H1 (cell line): ENCODE results near the gene SLCO4A1. TPM values are rescaled to one million over a fixed set of nuclear protein-coding genes. Genes with fewer than 3 reads are reported as not detected.

ENCODE experiments used
- CTCF ChIA-PET: fragments of 300-600 bp; sonication (Branson Sonifier 250); formaldehyde crosslinking; loops from one replicate; lab custom pipeline; 2021; ENCODE audit not compliant: partially characterized antibody; lab: Charles Lee
- POLR2A ChIA-PET: fragments of 300-600 bp; sonication (Branson Sonifier 250); formaldehyde crosslinking; loops from one replicate; lab custom pipeline; 2021; ENCODE audit warnings: inconsistent platforms; ENCODE audit not compliant: partially characterized antibody; lab: Charles Lee
- DNase-seq, 2 experiments: peaks; one replicate each; pipeline versions ENCODE4 v3.0.0 to v3.0.0-alpha.2; 2010 to 2022; ENCODE audit warnings: low spot score in 2 of 2, low read depth in 1 of 2, mixed read lengths in 1 of 2
- FAIRE-seq: peaks from 2 replicates; lab custom pipeline; 2011; peaks lifted over from hg19 to GRCh38; lab: Jason Lieb, UNC
- H2AFZ ChIP-seq: 2 replicates; pipeline ENCODE4 v1.8.1; 2012; ENCODE audit warnings: low read length, inconsistent platforms
- H2AK5ac ChIP-seq: 2 replicates; pipeline ENCODE4 v1.6.1; 2013; ENCODE audit warnings: low read depth, low read length
- H2BK120ac ChIP-seq: replicated peaks from 2 replicates; pipeline ENCODE3; 2013; ENCODE audit warnings: low read depth, low read length, inconsistent platforms
- H2BK12ac ChIP-seq: 2 replicates; pipeline ENCODE4 v1.6.1; 2013; ENCODE audit warnings: low read depth, low read length
- H2BK15ac ChIP-seq: 2 replicates; pipeline ENCODE4 v1.6.1; 2013; ENCODE audit warnings: low read length
- H2BK20ac ChIP-seq: 2 replicates; pipeline ENCODE4 v1.6.1; 2013; ENCODE audit warnings: low read length
- H2BK5ac ChIP-seq: 2 replicates; pipeline ENCODE4 v1.6.1; 2013; ENCODE audit warnings: low read depth, low read length
- H3K14ac ChIP-seq: 2 replicates; pipeline ENCODE4 v1.6.1; 2013; ENCODE audit warnings: inconsistent platforms; ENCODE audit not compliant: insufficient read length
- H3K18ac ChIP-seq: 2 replicates; pipeline ENCODE4 v1.6.1; 2013; ENCODE audit warnings: low read length; ENCODE audit errors: extremely low read depth
- H3K23ac ChIP-seq: 2 replicates; pipeline ENCODE4 v1.6.1; 2013; ENCODE audit warnings: inconsistent platforms; ENCODE audit not compliant: insufficient read length
- H3K23me2 ChIP-seq: 2 replicates; pipeline ENCODE4 v1.6.1; 2013; ENCODE audit warnings: low read depth, low read length
- H3K27ac ChIP-seq: 2 replicates; pipeline ENCODE4 v1.6.1; 2011; ENCODE audit warnings: low read depth, low read length, inconsistent platforms
- H3K27me3 ChIP-seq, 4 experiments: replicated peaks in 1 of 4; 1 replicate in 1 of 4; 2 replicates in 3 of 4; pipeline versions ENCODE4 v1.6.1 to v1.8.1; 2011 to 2013; ENCODE audit warnings: low read length in 3 of 4, mild to moderate bottlenecking in 3 of 4, inconsistent platforms in 2 of 4, mixed read lengths in 2 of 4, moderate library complexity in 1 of 4; ENCODE audit not compliant: control insufficient read depth in 3 of 4, insufficient read depth in 3 of 4; ENCODE audit errors: extremely low read depth in 1 of 4
- H3K36me3 ChIP-seq, 4 experiments: 2 replicates each; pipeline versions ENCODE4 v1.6.1 to v1.8.1; 2011 to 2013; ENCODE audit warnings: mild to moderate bottlenecking in 4 of 4, low read length in 3 of 4, moderate library complexity in 2 of 4, control low read depth in 1 of 4, inconsistent platforms in 1 of 4; ENCODE audit not compliant: insufficient read depth in 4 of 4, control insufficient read depth in 2 of 4
- H3K4ac ChIP-seq: replicated peaks from 2 replicates; pipeline ENCODE3; 2013; ENCODE audit warnings: low read length, low read depth, mixed read lengths, inconsistent platforms; ENCODE audit not compliant: insufficient read length
- H3K4me1 ChIP-seq, 4 experiments: replicated peaks in 1 of 4; 1 replicate in 1 of 4; 2 replicates in 3 of 4; pipeline versions ENCODE4 v1.6.1 to v1.8.1; 2011 to 2013; ENCODE audit warnings: low read length in 3 of 4, inconsistent platforms in 2 of 4, mixed read lengths in 1 of 4; ENCODE audit not compliant: insufficient read depth in 4 of 4, control insufficient read depth in 3 of 4
- H3K4me2 ChIP-seq, 2 experiments: 2 replicates each; pipeline versions ENCODE4 v1.6.1 to v1.8.1; 2011 to 2013; ENCODE audit warnings: low read depth in 2 of 2, low read length in 2 of 2, control low read depth in 1 of 2, inconsistent platforms in 1 of 2, mild to moderate bottlenecking in 1 of 2; ENCODE audit not compliant: insufficient read depth in 1 of 2
- H3K4me3 ChIP-seq, 4 experiments: fragments of 200-600, 300-600 bp in 1 of 4; sonication (generic), shearing (Covaris generic), sonication (Bioruptor Twin) in 1 of 4; 2 replicates each; pipeline versions ENCODE4 v1.5.1 to v1.8.1; 2011 to 2016; ENCODE audit warnings: low read length in 4 of 4, low read depth in 3 of 4, control low read depth in 2 of 4, inconsistent platforms in 2 of 4, mild to moderate bottlenecking in 2 of 4, mixed read lengths in 1 of 4, moderate library complexity in 1 of 4; ENCODE audit not compliant: insufficient read depth in 2 of 4; ENCODE audit errors: extremely low read depth in 1 of 4
- H3K56ac ChIP-seq: replicated peaks from 2 replicates; pipeline ENCODE3; 2013; ENCODE audit warnings: low read depth, mild to moderate bottlenecking, mixed read lengths, low read length, inconsistent platforms; ENCODE audit not compliant: insufficient read length
- H3K79me1 ChIP-seq: 2 replicates; pipeline ENCODE4 v1.6.1; 2013; ENCODE audit warnings: low read depth, low read length, control low read depth
- H3K79me2 ChIP-seq, 2 experiments: 2 replicates each; pipeline versions ENCODE4 v1.6.1 to v1.8.1; 2012 to 2013; ENCODE audit warnings: low read length in 2 of 2, mild to moderate bottlenecking in 2 of 2, inconsistent platforms in 1 of 2; ENCODE audit not compliant: insufficient read depth in 2 of 2, control insufficient read depth in 1 of 2
- H3K9ac ChIP-seq, 4 experiments: replicated peaks in 1 of 4; 1 replicate in 1 of 4; 2 replicates in 3 of 4; pipeline versions ENCODE4 v1.6.1 to v1.8.1; 2011 to 2013; ENCODE audit warnings: low read depth in 3 of 4, low read length in 3 of 4, control low read depth in 2 of 4, mild to moderate bottlenecking in 2 of 4, moderate library complexity in 2 of 4, inconsistent platforms in 1 of 4; ENCODE audit errors: extremely low read depth in 1 of 4
- H3K9me3 ChIP-seq, 2 experiments: 2 replicates each; pipeline versions ENCODE4 v1.6.1 to v1.8.1; 2012 to 2013; ENCODE audit warnings: mild to moderate bottlenecking in 2 of 2, moderate library complexity in 2 of 2, control low read depth in 1 of 2, inconsistent platforms in 1 of 2, low read depth in 1 of 2, low read length in 1 of 2, mixed read lengths in 1 of 2; ENCODE audit not compliant: insufficient read depth in 2 of 2
- H4K20me1 ChIP-seq, 2 experiments: replicated peaks in 1 of 2; 2 replicates each; pipeline versions ENCODE3 to v1.8.1; 2011 to 2013; ENCODE audit warnings: inconsistent platforms in 2 of 2, low read length in 2 of 2, mild to moderate bottlenecking in 1 of 2; ENCODE audit not compliant: insufficient read depth in 2 of 2, control insufficient read depth in 1 of 2
- H4K5ac ChIP-seq: 2 replicates; pipeline ENCODE4 v1.6.1; 2013; ENCODE audit warnings: low read length, low read depth, mixed read lengths, inconsistent platforms; ENCODE audit not compliant: insufficient read length
- H4K8ac ChIP-seq: 2 replicates; pipeline ENCODE4 v1.8.0; 2013; ENCODE audit warnings: mild to moderate bottlenecking, moderate library complexity, low read length, inconsistent platforms; ENCODE audit not compliant: insufficient read depth; ENCODE audit errors: extremely low read depth
- H4K91ac ChIP-seq: replicated peaks from 2 replicates; pipeline ENCODE3; 2013; ENCODE audit warnings: low read length, mixed read lengths, inconsistent platforms; ENCODE audit not compliant: insufficient read length
- CHD1 ChIP-seq: IDR thresholded peaks from 2 replicates; pipeline ENCODE4 v1.6.1; 2012; ENCODE audit warnings: low read depth, low read length, improper control_type of control experiment
- EZH2 ChIP-seq: fragments of 200-600 bp; sonication (generic); IDR thresholded peaks from 2 replicates; pipeline ENCODE4 v1.7.1; 2012; ENCODE audit warnings: low read depth, mild to moderate bottlenecking, moderate library complexity, low read length, inconsistent platforms; ENCODE audit not compliant: severe bottlenecking
- GABPA ChIP-seq: IDR thresholded peaks from 2 replicates; pipeline ENCODE4 v1.6.1; 2011; ENCODE audit warnings: mild to moderate bottlenecking, low read length, moderate library complexity, borderline replicate concordance; ENCODE audit not compliant: insufficient read depth
- SAP30 ChIP-seq: fragments of 300-600 bp; sonication (generic); IDR thresholded peaks from 2 replicates; pipeline ENCODE4 v1.7.1; 2012; ENCODE audit warnings: low read length, moderate library complexity, mild to moderate bottlenecking, inconsistent platforms; ENCODE audit not compliant: insufficient read depth, insufficient replicate concordance
- SIX5 ChIP-seq: IDR thresholded peaks from 2 replicates; pipeline ENCODE4 v1.6.1; 2011; ENCODE audit warnings: mild to moderate bottlenecking, low read depth, low read length
- TCF12 ChIP-seq: IDR thresholded peaks from 2 replicates; pipeline ENCODE4 v1.6.1; 2011; ENCODE audit warnings: low read depth, mild to moderate bottlenecking, low read length
- WGBS, 2 experiments: shearing (Covaris generic) in 1 of 2; methylation state at CpG; one replicate each; pipeline versions ENCODE4 v1.1.6 to v1.1.7; 2013 to 2015; ENCODE audit warnings: low lambda C conversion rate in 2 of 2, mixed read lengths in 2 of 2, inconsistent platforms in 1 of 2, low coverage in 1 of 2, missing lambda C conversion rate in 1 of 2; ENCODE audit not compliant: insufficient replicate concordance in 2 of 2, insufficient coverage in 1 of 2, insufficient read length in 1 of 2; ENCODE audit errors: extremely low coverage in 1 of 2, missing lambda C conversion rate in 1 of 2; 5-methylcytosine and 5-hydroxymethylcytosine counted together
- polyA plus RNA-seq, 7 experiments: library from polyadenylated mRNA; depleted of rRNA in 3 of 7; stranded (reverse) in 5 of 7; unstranded in 2 of 7; fragments of >200 nt in 5 of 7; fragments of 200-250 nt in 2 of 7; gene quantifications; 1 replicate in 5 of 7; 2 replicates in 1 of 7; 4 replicates in 1 of 7; pipeline versions ENCODE4 v1.2.1 to v1.2.3, GENCODE V29; 2011 to 2013; ENCODE audit warnings: missing spikeins in 2 of 7, mixed read lengths in 2 of 7
- total RNA-seq: library from RNA; stranded (reverse); fragmentation: NEBNext Ultra II Directional; extraction: Animal tissue kit (Norgen Biotek cat#: 25700); gene quantifications from 2 replicates; pipeline ENCODE4 v1.2.1, GENCODE V29; 2021
- TF ChIP-seq, protein P1 (sequence below): IDR thresholded peaks from 2 replicates; pipeline ENCODE4 v1.6.1; 2012; ENCODE audit warnings: low read length, inconsistent platforms

The SLCO4A1 gene
- total and polyA plus RNA-seq, 2 of the 8 experiments (the other 6 are each of a cell fraction or from before 2014, with no cell fraction given), result 10.5 to 18.5 TPM

DNA sequence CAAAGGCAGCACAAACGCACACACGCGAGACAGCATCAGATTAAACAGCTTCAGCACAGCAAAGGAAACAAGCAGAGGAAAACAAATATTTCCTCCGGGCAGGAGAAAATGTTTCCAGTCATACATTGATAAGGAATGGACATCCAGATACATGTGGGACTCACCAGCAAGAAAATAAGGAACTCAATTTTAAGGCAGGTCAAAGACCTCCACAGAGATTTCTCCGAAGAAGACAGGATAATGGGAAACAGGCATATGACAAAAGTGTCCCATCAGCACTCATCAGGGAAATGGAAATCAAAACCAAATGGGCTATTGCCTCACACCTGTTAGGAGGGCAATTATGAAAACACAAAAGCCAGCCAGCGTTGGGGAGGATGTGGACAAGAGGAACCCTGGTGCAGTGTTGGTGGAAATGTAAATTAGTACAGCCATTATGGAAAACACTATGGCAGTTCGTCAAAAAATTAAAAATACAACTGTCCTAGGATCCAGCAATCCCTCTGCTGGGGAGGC, 9.7 kb upstream of the SLCO4A1 start:
- Histone ChIP-seq H4K20me1 (no peaks in the 10 kb centered on the region), H3K79me2 (no peaks in the 10 kb centered on the region), H3K79me1 (no peaks in the 10 kb centered on the region), H3K23ac (no peak overlapping the region), H2BK12ac (no peak overlapping the region), H3K27ac (no peak overlapping the region), H3K4me1 (peaks cover 0 to 14% (median 8%) of the 10 kb centered on the region in 4 experiments; a peak in 4 of 7 replicates), H4K91ac (no peak overlapping the region), H2BK15ac (no peak overlapping the region), H4K8ac (no peak overlapping the region; the same call in 1 of the 2 replicates), H3K36me3 (no peaks in the 10 kb centered on the region), H3K23me2 (no peaks in the 10 kb centered on the region), H3K9ac (no peak overlapping the region), H3K4me3 (no peak overlapping the region), H2BK5ac (no peak overlapping the region), H4K5ac (no peak overlapping the region), H3K9me3 (peaks cover 0 to 2% of the 10 kb centered on the region in 2 experiments; a peak in 1 of 4 replicates), H2AK5ac (no peak overlapping the region), H2BK120ac (no peak overlapping the region), H3K4me2 (no peak overlapping the region), H2BK20ac (no peak overlapping the region), H3K18ac (no peak overlapping the region), H2AFZ (no peak overlapping the region), H3K56ac (no peak overlapping the region), H3K4ac (no peak overlapping the region), H3K27me3 (no peaks in the 10 kb centered on the region; a peak in 3 of 7 replicates), H3K14ac (no peak overlapping the region)
- ChIA-PET CTCF (interaction anchor here (1.0 to 1.2 kb wide), 2 partner anchors 7 to 222 kb away, joined by 3 read pairs; no protein-coding TSS in a partner anchor), POLR2A (no interaction called here)
- DNase-seq (no peak), FAIRE-seq (no peak)
- 87% methylated on average over 7 of the region's 7 CpGs; no CpG with 5 or more reads in 1 of the 2 experiments for WGBS, 2 experiments
- TF ChIP-seq EZH2 (no peak), CHD1 (no peak), TCF12 (no peak), SIX5 (no peak), SAP30 (no peak), GABPA (no peak)
- TF ChIP-seq, protein P1, sequence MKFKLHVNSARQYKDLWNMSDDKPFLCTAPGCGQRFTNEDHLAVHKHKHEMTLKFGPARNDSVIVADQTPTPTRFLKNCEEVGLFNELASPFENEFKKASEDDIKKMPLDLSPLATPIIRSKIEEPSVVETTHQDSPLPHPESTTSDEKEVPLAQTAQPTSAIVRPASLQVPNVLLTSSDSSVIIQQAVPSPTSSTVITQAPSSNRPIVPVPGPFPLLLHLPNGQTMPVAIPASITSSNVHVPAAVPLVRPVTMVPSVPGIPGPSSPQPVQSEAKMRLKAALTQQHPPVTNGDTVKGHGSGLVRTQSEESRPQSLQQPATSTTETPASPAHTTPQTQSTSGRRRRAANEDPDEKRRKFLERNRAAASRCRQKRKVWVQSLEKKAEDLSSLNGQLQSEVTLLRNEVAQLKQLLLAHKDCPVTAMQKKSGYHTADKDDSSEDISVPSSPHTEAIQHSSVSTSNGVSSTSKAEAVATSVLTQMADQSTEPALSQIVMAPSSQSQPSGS, result no peak
